Epithelial cell of esophagus (primary cell): Measurements from ENCODE around the gene PLB1.

Source experiments
- DNase-seq: peaks from one replicate; pipeline ENCODE4 v3.0.0; 2010; ENCODE audit warnings: low read depth
- H3K4me3 ChIP-seq: 2 replicates; pipeline ENCODE4 v1.5.1; 2011; ENCODE audit warnings: mild to moderate bottlenecking, low read length, control low read depth
- CTCF ChIP-seq: IDR thresholded peaks from 2 replicates; pipeline ENCODE4 v1.5.1; 2011; ENCODE audit warnings: low read depth, mild to moderate bottlenecking, low read length, control low read depth, inconsistent platforms; ENCODE audit not compliant: insufficient read depth; ENCODE audit errors: missing control alignments

The PLB1 gene

GRCh38 chr2:28487258-28487657 is 8.6 kb upstream of the PLB1 start:
- no peak for TF ChIP-seq CTCF
- DNase-seq, result no peak
- H3K4me3 ChIP-seq, result no peak overlapping the region

GRCh38 chr2:28488083-28488830 is 7.6 kb upstream of the PLB1 start:
- no peak overlapping the region for H3K4me3 ChIP-seq
- TF ChIP-seq CTCF, result no peak
- DNase-seq, result no peak

- TF ChIP-seq CTCF, result no peak
- peak; percentile 54 for DNase-seq
These were observed 6.8 kb upstream of the PLB1 start for GRCh38 chr2:28488858-28489575.

GRCh38 chr2:28490558-28490957 is 5.3 kb upstream of the PLB1 start:
- H3K4me3 ChIP-seq, result no peak overlapping the region
- TF ChIP-seq CTCF, result no peak
- DNase-seq, result no peak

More at GRCh38 chr2:28488858-28489575, 6.8 kb upstream of the PLB1 start:
- no peak overlapping the region for H3K4me3 ChIP-seq

GRCh38 chr2:28492282-28492681 is 3.6 kb upstream of the PLB1 start:
- no peak for DNase-seq
- no peak overlapping the region for H3K4me3 ChIP-seq
- no peak for TF ChIP-seq CTCF

- H3K4me3 ChIP-seq, result no peak overlapping the region
- no peak for DNase-seq
- TF ChIP-seq CTCF, result no peak
These were observed 2.2 kb upstream of the PLB1 start for GRCh38 chr2:28493636-28494035.
